ENCODE measurements around the gene PKNOX2.

DNA sequence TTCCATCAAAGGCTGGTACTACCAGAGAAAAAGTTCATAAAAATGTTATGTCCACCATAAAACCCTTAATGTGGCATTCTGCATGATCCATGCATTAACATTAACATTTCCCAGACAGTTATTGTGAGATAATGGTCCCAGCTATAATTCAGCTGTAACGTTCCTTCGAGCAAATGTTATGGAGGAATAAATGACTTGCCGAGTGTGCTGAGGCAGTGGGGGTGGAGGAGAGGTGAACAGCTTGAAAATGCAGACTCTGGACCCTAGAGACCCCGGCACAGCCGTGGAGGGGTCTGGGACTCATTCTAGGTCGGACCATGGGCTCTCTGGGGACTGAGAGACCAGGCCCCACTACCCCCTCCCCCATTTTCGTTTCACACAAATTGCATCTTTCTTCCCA is 141.9 kb downstream of the PKNOX2 start:
- TF ChIP-seq POLR2A (IDR thresholded peaks at IDR 0.05; ENCODE audit: low read length) (no peak), GATA1 (IDR thresholded peaks at IDR 0.05; ENCODE audit: low read depth, low read length) (no peak)
